Esophagus squamous epithelium (tissue), 5 donors: ENCODE data around the gene NR2F2. TPM values are rescaled to one million over a fixed set of nuclear protein-coding genes. Genes with fewer than 3 reads are reported as not detected.

Experiments used
- DNase-seq: peaks from one replicate; lab custom pipeline; 2025; lab: John Stamatoyannopoulos, UW
- H3K27ac ChIP-seq, 4 donors: fragments of 200-600 bp; sonication (generic); one replicate each; pipeline ENCODE4 v1.5.1; 2016 to 2019; ENCODE audit warnings: mild to moderate bottlenecking in 1 of 4
- H3K27me3 ChIP-seq, 4 donors: fragments of 200-600 bp; sonication (generic); 1 replicate in 3 of 4; 2 replicates in 1 of 4; pipeline versions ENCODE4 v1.5.1 to v1.6.0; 2017 to 2021; ENCODE audit warnings: antibody characterized with exemption in 1 of 4
- H3K36me3 ChIP-seq, 3 donors: fragments of 200-600 bp; sonication (generic); one replicate each; pipeline ENCODE4 v1.5.1; 2016 to 2019
- H3K4me1 ChIP-seq, 3 donors: fragments of 200-600 bp; sonication (generic); one replicate each; pipeline ENCODE4 v1.5.1; 2017 to 2019
- H3K4me3 ChIP-seq, 4 donors: fragments of 200-600 bp; sonication (generic); 1 replicate in 3 of 4; 2 replicates in 1 of 4; pipeline ENCODE4 v1.5.1; 2016 to 2019; ENCODE audit warnings: mild to moderate bottlenecking in 2 of 4, moderate library complexity in 1 of 4
- H3K9me3 ChIP-seq, 3 donors: fragments of 200-600 bp; sonication (generic); one replicate each; pipeline ENCODE4 v1.5.1; 2016 to 2019
- CTCF ChIP-seq, 6 experiments: fragments of 450-650 bp in 4 of 6; fragments of 200-600 bp in 2 of 6; sonication (generic) in 2 of 6; IDR thresholded peaks; one replicate each; pipeline ENCODE4 v1.5.1; 2016 to 2019; ENCODE audit warnings: antibody characterized with exemption in 6 of 6, mild to moderate bottlenecking in 4 of 6, moderate library complexity in 4 of 6
- POLR2A ChIP-seq, 4 donors: fragments of 450-650 bp; IDR thresholded peaks; one replicate each; pipeline ENCODE4 v1.6.1; 2017; ENCODE audit warnings: antibody characterized with exemption in 4 of 4, mild to moderate bottlenecking in 4 of 4, moderate library complexity in 3 of 4
- WGBS, 2 donors: methylation state at CpG; one replicate each; pipeline ENCODE4 v1.1.5; 2018; 5-methylcytosine and 5-hydroxymethylcytosine counted together
- intact Hi-C: fragments of 100-400 bp; cut with DNase I; formaldehyde crosslinking; loops from one replicate; pipeline ENCODE4 v1.15.0; 2022
- total RNA-seq, 4 donors: library from RNA; depleted of rRNA; stranded (reverse); fragments of >200 nt; gene quantifications; one replicate each; pipeline ENCODE4 v1.1.0, GENCODE V29; 2016
- donor health status: DM: yes; HTN: yes; CAD: no.

The NR2F2 gene
- total RNA-seq, 4 donors from 2014 or later: 3.7 to 15.6 (median 6.4) TPM

- Histone ChIP-seq H3K9me3 (peaks cover 0 to 12% (median 0%) of the 10 kb centered on the region in 3 donors), H3K36me3 (no peaks in the 10 kb centered on the region), H3K4me1 (no peaks in the 10 kb centered on the region), H3K4me3 (no peak overlapping the region), H3K27ac (no peak overlapping the region), H3K27me3 (no peaks in the 10 kb centered on the region)
- 63 to 73% methylated on average over 5 of the region's 5 CpGs for WGBS, 2 donors
- TF ChIP-seq CTCF (IDR thresholded peaks at IDR 0.05) (no peak), POLR2A (IDR thresholded peaks at IDR 0.05) (no peak)
- intact Hi-C loops: no loop called here
- no peak for DNase-seq
These were observed 29.7 kb upstream of the NR2F2 start for GRCh38 chr15:96300836-96301235.

- TF ChIP-seq CTCF (IDR thresholded peaks at IDR 0.05): no peak
- no peak for TF ChIP-seq POLR2A (IDR thresholded peaks at IDR 0.05)
- Histone ChIP-seq H3K9me3 (peaks cover 0 to 3% (median 0%) of the 10 kb centered on the region in 3 donors), H3K27ac (no peak overlapping the region), H3K4me1 (peaks cover 0 to 11% (median 0%) of the 10 kb centered on the region in 3 donors), H3K4me3 (no peak overlapping the region), H3K27me3 (no peaks in the 10 kb centered on the region), H3K36me3 (no peaks in the 10 kb centered on the region)
- 83 to 90% methylated on average over 8 to 9 of the region's 9 CpGs for WGBS, 2 donors
- no peak for DNase-seq
- intact Hi-C loops: no loop called here
These were observed 26.9 kb upstream of the NR2F2 start for GRCh38 chr15:96303503-96304056.

- 63 to 85% methylated on average over 3 of the region's 3 CpGs for WGBS, 2 donors
- no peak for TF ChIP-seq CTCF (IDR thresholded peaks at IDR 0.05)
- TF ChIP-seq POLR2A (IDR thresholded peaks at IDR 0.05): no peak
- no peak overlapping the region for H3K4me3 ChIP-seq
- H3K9me3 ChIP-seq: no peaks in the 10 kb centered on the region
- no peaks in the 10 kb centered on the region for H3K27me3 ChIP-seq
- H3K36me3 ChIP-seq: no peaks in the 10 kb centered on the region
- intact Hi-C loops: no loop called here
- no peak for DNase-seq
- H3K4me1 ChIP-seq: peaks cover 0 to 20% (median 0%) of the 10 kb centered on the region in 3 donors
- H3K27ac ChIP-seq: no peak overlapping the region
These were observed 25.7 kb upstream of the NR2F2 start for GRCh38 chr15:96304839-96305238.

- peaks cover 0 to 2% (median 0%) of the 10 kb centered on the region in 4 donors for H3K27me3 ChIP-seq
- TF ChIP-seq POLR2A (IDR thresholded peaks at IDR 0.05) (no peak), CTCF (IDR thresholded peaks at IDR 0.05) (no peak)
- no peak overlapping the region for H3K4me3 ChIP-seq
- intact Hi-C loops: no loop called here
- H3K36me3 ChIP-seq: no peaks in the 10 kb centered on the region
- DNase-seq: no peak
- no peak overlapping the region for H3K27ac ChIP-seq
- no peaks in the 10 kb centered on the region for H3K9me3 ChIP-seq
- peaks cover 0 to 20% (median 0%) of the 10 kb centered on the region in 3 donors for H3K4me1 ChIP-seq
- 88% methylated on average over 1 of the region's 1 CpG for WGBS, 2 donors
These were observed 24.2 kb upstream of the NR2F2 start for GRCh38 chr15:96306321-96306720.

GRCh38 chr15:96307856-96308394 is 22.6 kb upstream of the NR2F2 start:
- Histone ChIP-seq H3K4me1 (peaks cover 0 to 31% (median 4%) of the 10 kb centered on the region in 3 donors), H3K9me3 (no peaks in the 10 kb centered on the region), H3K27me3 (peaks cover 0 to 5% (median 0%) of the 10 kb centered on the region in 4 donors), H3K27ac (peak overlapping the region in 3 of 4 donors; percentile 10 to 55 (median 44)), H3K4me3 (no peak overlapping the region), H3K36me3 (no peaks in the 10 kb centered on the region)
- no peak for DNase-seq
- no peak for TF ChIP-seq CTCF (IDR thresholded peaks at IDR 0.05)
- TF ChIP-seq POLR2A (IDR thresholded peaks at IDR 0.05): no peak
- WGBS, 2 donors: 74 to 82% methylated on average over 5 of the region's 5 CpGs
- intact Hi-C loops: no loop called here
